Lower leg skin (tissue), 3 donors: Measurements from ENCODE around the gene FBN1.

ENCODE experiments used
- POLR2A ChIP-seq, 2 donors: fragments of 450-650 bp; IDR thresholded peaks; one replicate each; pipeline ENCODE4 v1.6.1; 2016 to 2017; ENCODE audit warnings: antibody characterized with exemption in 2 of 2, mild to moderate bottlenecking in 1 of 2, moderate library complexity in 1 of 2
- TF ChIP-seq, protein P1 (sequence below), 3 donors: fragments of 450-650 bp; IDR thresholded peaks; one replicate each; pipeline ENCODE4 v1.5.1; 2016; ENCODE audit warnings: antibody characterized with exemption in 3 of 3, mild to moderate bottlenecking in 3 of 3, moderate library complexity in 2 of 3

DNA sequence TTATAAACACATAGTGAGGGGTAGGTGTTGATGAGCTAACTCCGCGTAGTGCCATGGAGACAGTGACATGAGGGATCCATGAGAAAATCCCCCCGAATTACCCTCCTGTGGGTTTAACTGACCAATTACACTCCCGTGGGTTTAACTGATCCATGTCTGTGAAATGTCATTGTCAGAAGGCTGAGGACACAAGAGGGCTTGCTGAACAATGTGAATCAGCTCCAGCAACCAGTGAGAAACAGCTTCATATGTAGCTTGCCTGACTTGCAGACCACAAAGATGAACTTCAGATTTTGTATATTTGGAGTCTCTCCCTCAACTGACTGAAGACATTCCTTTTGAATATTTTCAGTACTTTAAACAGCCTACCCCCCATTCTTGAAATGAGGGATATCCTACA is 144.9 kb downstream of the FBN1 start:
- TF ChIP-seq, protein P1, sequence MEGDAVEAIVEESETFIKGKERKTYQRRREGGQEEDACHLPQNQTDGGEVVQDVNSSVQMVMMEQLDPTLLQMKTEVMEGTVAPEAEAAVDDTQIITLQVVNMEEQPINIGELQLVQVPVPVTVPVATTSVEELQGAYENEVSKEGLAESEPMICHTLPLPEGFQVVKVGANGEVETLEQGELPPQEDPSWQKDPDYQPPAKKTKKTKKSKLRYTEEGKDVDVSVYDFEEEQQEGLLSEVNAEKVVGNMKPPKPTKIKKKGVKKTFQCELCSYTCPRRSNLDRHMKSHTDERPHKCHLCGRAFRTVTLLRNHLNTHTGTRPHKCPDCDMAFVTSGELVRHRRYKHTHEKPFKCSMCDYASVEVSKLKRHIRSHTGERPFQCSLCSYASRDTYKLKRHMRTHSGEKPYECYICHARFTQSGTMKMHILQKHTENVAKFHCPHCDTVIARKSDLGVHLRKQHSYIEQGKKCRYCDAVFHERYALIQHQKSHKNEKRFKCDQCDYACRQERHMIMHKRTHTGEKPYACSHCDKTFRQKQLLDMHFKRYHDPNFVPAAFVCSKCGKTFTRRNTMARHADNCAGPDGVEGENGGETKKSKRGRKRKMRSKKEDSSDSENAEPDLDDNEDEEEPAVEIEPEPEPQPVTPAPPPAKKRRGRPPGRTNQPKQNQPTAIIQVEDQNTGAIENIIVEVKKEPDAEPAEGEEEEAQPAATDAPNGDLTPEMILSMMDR (IDR thresholded peaks at IDR 0.05), result no peak
- TF ChIP-seq POLR2A (IDR thresholded peaks at IDR 0.05), result no peak
